ENCODE measurements around the gene IGIP.

IGIP gene

GRCh38 chr5:140083650-140084049 lies 42.1 kb upstream of the IGIP start:
- Histone ChIP-seq H2BK120ac (ENCODE audit: low read depth, low read length) (no peak overlapping the region), H3K4me1 (ENCODE audit: control insufficient read depth in 2 of 2, insufficient read depth in 1 of 2, low read depth in 1 of 2, low read length in 2 of 2) (no peaks in the 10 kb centered on the region), H2BK12ac (ENCODE audit: low read length) (no peak overlapping the region), H3K4me2 (ENCODE audit: insufficient read depth, low read length, poor library complexity, severe bottlenecking) (no peak overlapping the region), H2AK5ac (ENCODE audit: low read depth, low read length) (no peak overlapping the region), H3K18ac (ENCODE audit: low read length) (no peak overlapping the region), H3K4me3 (ENCODE audit: low read length in 2 of 2) (no peak overlapping the region), H3K36me3 (replicated peaks in 1 of 2; ENCODE audit: control insufficient read depth in 2 of 2, insufficient read depth in 2 of 2, low read length in 2 of 2) (no peaks in the 10 kb centered on the region), H2BK5ac (ENCODE audit: low read length) (no peak overlapping the region), H3K9ac (ENCODE audit: low read depth, low read length, poor library complexity) (no peak overlapping the region), H3K27ac (replicated peaks; ENCODE audit: low read length) (no peak overlapping the region), H4K8ac (ENCODE audit: low read depth, low read length) (no peak overlapping the region), H3K14ac (ENCODE audit: low read length) (no peak overlapping the region), H3K23ac (ENCODE audit: low read depth, low read length, poor library complexity) (no peak overlapping the region), H3K79me1 (ENCODE audit: low read depth, low read length) (no peaks in the 10 kb centered on the region), H2AFZ (ENCODE audit: low read length) (no peak overlapping the region), H4K91ac (ENCODE audit: low read depth, low read length, poor library complexity) (no peak overlapping the region), H3K4ac (ENCODE audit: low read length) (no peak overlapping the region), H3K27me3 (ENCODE audit: control insufficient read depth in 3 of 3, insufficient read depth in 3 of 3, low read depth in 1 of 3, low read length in 3 of 3) (peaks cover 0 to 37% (median 2%) of the 10 kb centered on the region in 3 experiments), H2BK15ac (ENCODE audit: low read length) (no peak overlapping the region), H3K9me3 (replicated peaks in 1 of 2; ENCODE audit: control insufficient read depth in 2 of 2, insufficient read depth in 1 of 2, low read depth in 1 of 2, low read length in 2 of 2) (no peaks in the 10 kb centered on the region)
- DNase-seq (ENCODE audit: low spot score) = no peak
- no CpG with 5 or more reads among the region's 1 CpG for WGBS, 2 donors (ENCODE audit: extremely low coverage in 2 of 2, insufficient read length in 2 of 2, insufficient replicate concordance in 1 of 2)

GRCh38 chr5:140084541-140084940 lies 41.2 kb upstream of the IGIP start:
- H3K18ac ChIP-seq (ENCODE audit: low read length) = no peak overlapping the region
- DNase-seq (ENCODE audit: low spot score) = no peak
- no peak overlapping the region for H3K27ac ChIP-seq (replicated peaks; ENCODE audit: low read length)
- H2BK15ac ChIP-seq (ENCODE audit: low read length) = no peak overlapping the region
- no CpG with 5 or more reads among the region's 4 CpGs for WGBS, 2 donors (ENCODE audit: extremely low coverage in 2 of 2, insufficient read length in 2 of 2, insufficient replicate concordance in 1 of 2)
- H2AFZ ChIP-seq (ENCODE audit: low read length) = no peak overlapping the region
- no peak overlapping the region for H3K9ac ChIP-seq (ENCODE audit: low read depth, low read length, poor library complexity)
- no peak overlapping the region for H4K8ac ChIP-seq (ENCODE audit: low read depth, low read length)
- H3K9me3 ChIP-seq (replicated peaks in 1 of 2; ENCODE audit: control insufficient read depth in 2 of 2, insufficient read depth in 1 of 2, low read depth in 1 of 2, low read length in 2 of 2) = no peaks in the 10 kb centered on the region
- no peak overlapping the region for H2BK120ac ChIP-seq (ENCODE audit: low read depth, low read length)
- H3K36me3 ChIP-seq (replicated peaks in 1 of 2; ENCODE audit: control insufficient read depth in 2 of 2, insufficient read depth in 2 of 2, low read length in 2 of 2) = no peaks in the 10 kb centered on the region
- H3K4me2 ChIP-seq (ENCODE audit: insufficient read depth, low read length, poor library complexity, severe bottlenecking) = no peak overlapping the region
- no peak overlapping the region for H2BK5ac ChIP-seq (ENCODE audit: low read length)
- H3K23ac ChIP-seq (ENCODE audit: low read depth, low read length, poor library complexity) = no peak overlapping the region
- H3K4me1 ChIP-seq (ENCODE audit: control insufficient read depth in 2 of 2, insufficient read depth in 1 of 2, low read depth in 1 of 2, low read length in 2 of 2) = no peaks in the 10 kb centered on the region
- peaks cover 0 to 40% (median 2%) of the 10 kb centered on the region in 3 experiments for H3K27me3 ChIP-seq (ENCODE audit: control insufficient read depth in 3 of 3, insufficient read depth in 3 of 3, low read depth in 1 of 3, low read length in 3 of 3)
- H2BK12ac ChIP-seq (ENCODE audit: low read length) = no peak overlapping the region
- no peak overlapping the region for H3K4ac ChIP-seq (ENCODE audit: low read length)
- H3K79me1 ChIP-seq (ENCODE audit: low read depth, low read length) = no peaks in the 10 kb centered on the region
- no peak overlapping the region for H3K4me3 ChIP-seq (ENCODE audit: low read length in 2 of 2)
- no peak overlapping the region for H4K91ac ChIP-seq (ENCODE audit: low read depth, low read length, poor library complexity)
- no peak overlapping the region for H3K14ac ChIP-seq (ENCODE audit: low read length)
- no peak overlapping the region for H2AK5ac ChIP-seq (ENCODE audit: low read depth, low read length)

GRCh38 chr5:140090251-140090650 lies 35.5 kb upstream of the IGIP start:
- no peak overlapping the region for H2AK5ac ChIP-seq (ENCODE audit: low read depth, low read length)
- H4K91ac ChIP-seq (ENCODE audit: low read depth, low read length, poor library complexity) = no peak overlapping the region
- H2AFZ ChIP-seq (ENCODE audit: low read length) = no peak overlapping the region
- no peak overlapping the region for H3K4me2 ChIP-seq (ENCODE audit: insufficient read depth, low read length, poor library complexity, severe bottlenecking)
- H3K14ac ChIP-seq (ENCODE audit: low read length) = no peak overlapping the region
- peaks cover 0 to 3% of the 10 kb centered on the region in 2 donors for H3K9me3 ChIP-seq (replicated peaks in 1 of 2; ENCODE audit: control insufficient read depth in 2 of 2, insufficient read depth in 1 of 2, low read depth in 1 of 2, low read length in 2 of 2)
- no peak overlapping the region for H3K18ac ChIP-seq (ENCODE audit: low read length)
- no peak overlapping the region for H2BK5ac ChIP-seq (ENCODE audit: low read length)
- no CpG with 5 or more reads among the region's 1 CpG for WGBS, 2 donors (ENCODE audit: extremely low coverage in 2 of 2, insufficient read length in 2 of 2, insufficient replicate concordance in 1 of 2)
- H3K36me3 ChIP-seq (replicated peaks in 1 of 2; ENCODE audit: control insufficient read depth in 2 of 2, insufficient read depth in 2 of 2, low read length in 2 of 2) = no peaks in the 10 kb centered on the region
- no peak overlapping the region for H3K4ac ChIP-seq (ENCODE audit: low read length)
- H3K4me3 ChIP-seq (ENCODE audit: low read length in 2 of 2) = no peak overlapping the region
- H3K79me1 ChIP-seq (ENCODE audit: low read depth, low read length) = no peaks in the 10 kb centered on the region
- DNase-seq (ENCODE audit: low spot score) = no peak
- no peak overlapping the region for H3K23ac ChIP-seq (ENCODE audit: low read depth, low read length, poor library complexity)
- no peak overlapping the region for H4K8ac ChIP-seq (ENCODE audit: low read depth, low read length)
- peaks cover 0 to 28% (median 0%) of the 10 kb centered on the region in 3 experiments for H3K27me3 ChIP-seq (ENCODE audit: control insufficient read depth in 3 of 3, insufficient read depth in 3 of 3, low read depth in 1 of 3, low read length in 3 of 3)
- no peaks in the 10 kb centered on the region for H3K4me1 ChIP-seq (ENCODE audit: control insufficient read depth in 2 of 2, insufficient read depth in 1 of 2, low read depth in 1 of 2, low read length in 2 of 2)
- H3K27ac ChIP-seq (replicated peaks; ENCODE audit: low read length) = no peak overlapping the region
- H3K9ac ChIP-seq (ENCODE audit: low read depth, low read length, poor library complexity) = no peak overlapping the region
- H2BK120ac ChIP-seq (ENCODE audit: low read depth, low read length) = no peak overlapping the region
- no peak overlapping the region for H2BK12ac ChIP-seq (ENCODE audit: low read length)
- no peak overlapping the region for H2BK15ac ChIP-seq (ENCODE audit: low read length)

- Histone ChIP-seq H3K4me2 (ENCODE audit: insufficient read depth, low read length, poor library complexity, severe bottlenecking) (no peak overlapping the region), H4K91ac (ENCODE audit: low read depth, low read length, poor library complexity) (no peak overlapping the region), H3K27ac (replicated peaks; ENCODE audit: low read length) (no peak overlapping the region), H3K4me1 (ENCODE audit: control insufficient read depth in 2 of 2, insufficient read depth in 1 of 2, low read depth in 1 of 2, low read length in 2 of 2) (no peaks in the 10 kb centered on the region), H2BK12ac (ENCODE audit: low read length) (no peak overlapping the region), H2BK15ac (ENCODE audit: low read length) (no peak overlapping the region), H3K27me3 (ENCODE audit: control insufficient read depth in 3 of 3, insufficient read depth in 3 of 3, low read depth in 1 of 3, low read length in 3 of 3) (peaks cover 0 to 39% (median 0%) of the 10 kb centered on the region in 3 experiments), H2AFZ (ENCODE audit: low read length) (no peak overlapping the region), H3K9me3 (replicated peaks in 1 of 2; ENCODE audit: control insufficient read depth in 2 of 2, insufficient read depth in 1 of 2, low read depth in 1 of 2, low read length in 2 of 2) (peaks cover 0 to 3% of the 10 kb centered on the region in 2 donors), H3K4me3 (ENCODE audit: low read length in 2 of 2) (no peak overlapping the region), H3K36me3 (replicated peaks in 1 of 2; ENCODE audit: control insufficient read depth in 2 of 2, insufficient read depth in 2 of 2, low read length in 2 of 2) (no peaks in the 10 kb centered on the region), H4K8ac (ENCODE audit: low read depth, low read length) (no peak overlapping the region), H2AK5ac (ENCODE audit: low read depth, low read length) (no peak overlapping the region), H3K14ac (ENCODE audit: low read length) (no peak overlapping the region), H2BK120ac (ENCODE audit: low read depth, low read length) (no peak overlapping the region), H3K18ac (ENCODE audit: low read length) (no peak overlapping the region), H2BK5ac (ENCODE audit: low read length) (no peak overlapping the region), H3K79me1 (ENCODE audit: low read depth, low read length) (no peaks in the 10 kb centered on the region), H3K9ac (ENCODE audit: low read depth, low read length, poor library complexity) (no peak overlapping the region), H3K4ac (ENCODE audit: low read length) (no peak overlapping the region), H3K23ac (ENCODE audit: low read depth, low read length, poor library complexity) (no peak overlapping the region)
- DNase-seq (ENCODE audit: low spot score) = no peak
- WGBS, 2 donors (ENCODE audit: extremely low coverage in 2 of 2, insufficient read length in 2 of 2, insufficient replicate concordance in 1 of 2) = no CpG with 5 or more reads among the region's 1 CpG
These were observed 32.6 kb upstream of the IGIP start for GRCh38 chr5:140093179-140093578.
